HG02885 (cell line): ENCODE measurements around the gene SBNO2.

Source experiments
- ATAC-seq: cut with Tn5 transposase; IDR thresholded peaks from one replicate; pipeline ENCODE4 v1.9.1; 2021; ENCODE audit warnings: mild to moderate bottlenecking; ENCODE audit not compliant: unreplicated experiment, poor library complexity

The SBNO2 gene

DNA sequence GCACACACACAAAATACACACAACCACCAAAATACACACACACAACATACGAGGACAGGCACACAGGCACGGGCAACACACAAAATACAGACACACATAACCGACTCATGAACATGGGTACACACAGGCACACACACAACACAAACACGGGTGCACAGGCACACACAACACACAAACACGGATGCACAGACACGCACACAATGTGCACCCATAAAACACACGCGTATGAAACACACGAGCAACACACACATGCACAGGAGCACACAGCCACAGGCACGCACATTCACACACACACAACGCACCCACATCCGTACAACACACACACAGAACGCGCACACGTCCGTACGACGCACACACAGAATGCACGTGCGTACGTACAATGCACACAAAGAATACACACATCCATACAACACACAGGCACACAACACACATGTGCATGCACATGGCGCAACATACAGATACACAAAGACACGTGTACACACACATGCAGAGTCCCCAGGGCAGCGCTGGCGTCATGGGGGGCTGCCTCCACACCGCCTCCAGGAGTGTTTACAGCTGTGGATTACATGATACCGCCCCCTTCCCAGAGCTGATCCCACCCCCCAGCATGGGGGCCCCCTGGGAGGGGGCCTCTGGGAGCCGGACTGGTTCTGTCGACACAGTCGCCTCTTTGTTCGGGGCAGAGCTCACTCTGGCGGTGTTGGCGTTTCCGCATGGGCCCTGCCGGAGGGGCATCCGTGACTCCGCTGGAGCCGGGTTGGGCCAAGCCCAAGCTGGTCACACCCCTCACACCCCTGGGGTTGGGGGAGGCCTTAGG, 2.9 kb downstream of the SBNO2 start:
- ATAC-seq: no peak

- ATAC-seq: no peak
Measured at GRCh38 chr19:1169921-1170885, 3.9 kb downstream of the SBNO2 start.

- ATAC-seq: no peak
Measured at GRCh38 chr19:1169411-1169791, 4.7 kb downstream of the SBNO2 start.

DNA sequence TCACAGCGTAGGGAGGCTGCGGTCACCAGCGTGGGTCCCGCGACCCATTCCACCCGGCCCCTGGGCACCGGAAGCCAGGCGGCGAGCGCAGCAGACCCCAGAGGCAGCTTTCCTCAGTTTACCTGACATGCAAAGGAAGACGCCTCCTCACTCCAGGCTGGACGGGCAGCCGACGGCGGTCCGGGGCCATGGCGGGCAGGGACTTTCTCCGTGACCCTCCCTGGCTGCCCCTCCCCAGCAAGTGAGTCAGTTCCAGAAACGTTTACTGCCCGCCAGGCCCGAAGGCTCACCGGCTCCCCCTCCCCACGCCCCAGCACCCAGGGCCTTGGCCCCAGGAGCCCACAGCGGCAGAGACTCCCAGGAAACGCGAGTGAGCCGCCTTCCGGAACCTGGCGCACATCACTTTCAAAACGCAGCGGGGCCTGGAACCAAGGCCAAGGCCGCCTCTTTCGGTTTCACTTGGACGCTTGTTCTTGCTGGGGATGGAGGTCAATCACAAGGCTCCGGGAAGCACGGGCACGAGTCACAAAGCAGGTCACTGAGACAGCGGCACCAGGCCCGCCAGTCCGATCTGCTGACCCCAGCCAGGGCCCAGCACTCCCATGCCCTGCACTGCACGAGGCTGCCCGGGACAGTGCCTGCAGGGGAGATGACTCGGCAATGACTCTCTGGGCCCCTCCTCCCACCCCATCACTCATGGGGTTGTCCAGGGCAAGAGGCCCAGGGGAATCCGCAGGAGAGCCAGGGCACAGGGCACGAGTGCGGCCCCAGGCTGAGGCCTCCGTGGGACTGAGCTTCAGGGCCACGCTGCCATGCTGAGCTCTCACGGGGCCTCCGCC, 5.3 kb downstream of the SBNO2 start:
- no peak for ATAC-seq

GRCh38 chr19:1167687-1168571, 6.1 kb downstream of the SBNO2 start:
- no peak for ATAC-seq

DNA sequence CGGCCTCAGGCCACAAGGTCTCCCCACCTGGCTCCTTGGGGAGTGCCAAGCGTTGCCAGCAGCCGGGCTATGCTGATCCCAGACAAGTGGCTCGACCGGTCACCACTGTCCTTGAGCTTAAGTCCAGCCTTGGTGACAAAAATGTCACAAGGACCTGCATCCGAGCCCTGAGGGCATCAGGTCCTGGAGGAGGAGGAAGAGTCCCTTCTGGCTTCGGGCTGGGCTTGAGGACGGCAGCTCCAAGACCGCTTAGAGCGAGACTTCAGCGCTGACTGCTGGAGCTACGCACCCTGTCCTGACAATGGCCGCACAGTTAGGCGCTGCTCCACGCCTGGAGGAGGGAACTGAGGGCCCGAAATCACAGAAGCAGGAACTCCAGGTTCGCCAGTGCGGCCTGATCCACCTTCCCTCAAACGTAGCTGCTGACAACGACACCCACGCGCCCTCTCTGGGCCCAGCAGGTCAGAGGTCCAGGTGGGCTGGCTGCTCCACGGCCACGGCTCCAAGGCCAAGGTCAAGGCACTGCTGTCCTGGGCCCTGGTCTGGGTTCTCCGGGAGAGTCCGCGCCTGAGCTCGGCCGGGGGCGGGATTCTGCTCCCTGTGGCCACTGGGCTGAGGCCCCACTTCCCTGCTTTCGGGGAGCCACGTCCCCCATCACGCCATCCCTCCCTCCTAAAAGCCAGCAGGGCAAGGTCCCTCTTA, 7.0 kb downstream of the SBNO2 start:
- ATAC-seq: no peak

DNA sequence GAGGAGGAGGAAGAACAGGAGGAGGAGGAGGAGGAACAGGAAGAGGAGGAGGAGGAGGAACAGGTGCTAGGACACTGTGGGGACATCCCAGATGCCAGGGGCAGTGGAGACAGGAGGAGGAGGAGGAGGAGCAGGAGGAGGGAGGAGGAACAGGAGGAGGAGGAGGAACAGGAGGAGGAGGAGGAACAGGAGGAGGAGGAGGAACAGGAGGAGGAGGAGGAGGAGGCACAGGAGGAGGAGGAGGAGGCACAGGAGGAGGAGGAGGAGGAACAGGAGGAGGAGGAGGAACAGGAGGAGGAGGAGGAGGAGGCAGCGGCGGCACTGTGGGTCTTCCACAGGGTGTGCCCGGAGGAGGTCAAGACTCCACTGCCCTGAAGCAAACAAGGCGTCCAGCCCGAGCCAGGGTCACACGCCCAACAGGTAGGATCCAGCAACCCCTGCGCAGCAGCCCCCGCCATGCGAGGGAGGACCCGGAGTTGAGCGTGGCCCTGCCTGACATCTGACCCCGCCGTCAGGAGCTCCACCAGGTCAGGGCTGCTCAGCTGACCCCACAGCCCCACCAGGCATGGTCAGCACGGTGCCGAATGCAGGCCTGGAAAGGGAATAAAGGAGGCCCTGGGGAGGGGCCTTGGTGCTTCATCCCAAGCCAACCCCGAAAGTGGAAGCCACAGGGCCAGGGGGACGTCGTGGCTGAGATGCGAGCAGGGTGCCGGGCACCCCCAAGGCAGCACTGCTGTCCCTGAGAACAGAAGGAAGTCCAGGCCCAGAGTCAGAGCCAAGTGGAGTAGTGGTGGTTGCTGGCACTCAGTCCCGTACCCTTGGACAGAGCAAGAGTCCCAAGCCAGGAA, 9.2 kb downstream of the SBNO2 start:
- no peak for ATAC-seq

- no peak for ATAC-seq
Measured at GRCh38 chr19:1163934-1164683, 10.0 kb downstream of the SBNO2 start.

DNA sequence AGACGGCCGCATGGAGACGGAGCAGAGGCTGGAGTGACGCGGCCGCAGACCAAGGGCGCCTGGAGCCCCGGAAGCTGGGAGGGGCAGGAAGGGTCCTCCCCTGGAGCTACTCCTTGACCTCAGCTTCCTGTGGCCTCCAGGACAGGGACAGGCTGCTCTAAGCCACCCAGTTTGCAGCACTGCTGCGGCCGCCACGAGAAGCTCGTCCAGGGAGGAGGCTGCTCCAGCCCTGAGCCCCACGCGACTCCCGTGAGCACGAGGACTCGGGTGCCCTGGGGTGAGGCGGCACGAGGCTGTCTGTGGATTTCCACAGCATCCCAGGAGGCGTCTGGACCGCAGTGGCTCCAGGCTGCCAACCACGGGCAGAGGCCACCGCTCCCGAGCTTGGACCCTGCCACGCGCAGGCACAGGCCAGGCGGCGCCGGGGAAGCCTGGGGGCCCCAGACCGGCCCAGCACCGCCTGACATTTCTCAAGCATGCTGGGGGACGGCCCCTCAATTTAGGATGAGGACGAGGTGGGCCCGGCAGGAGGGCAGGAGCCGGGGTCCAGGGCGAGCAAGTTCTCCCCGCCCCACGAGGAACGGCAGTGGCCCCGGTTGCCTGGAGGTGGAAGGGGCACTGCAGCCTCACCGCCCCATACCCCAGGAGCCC, 10.7 kb downstream of the SBNO2 start:
- ATAC-seq: no peak

GRCh38 chr19:1162404-1163282, 11.4 kb downstream of the SBNO2 start:
- no peak for ATAC-seq

GRCh38 chr19:1161716-1162115, 12.4 kb downstream of the SBNO2 start:
- ATAC-seq: no peak

DNA sequence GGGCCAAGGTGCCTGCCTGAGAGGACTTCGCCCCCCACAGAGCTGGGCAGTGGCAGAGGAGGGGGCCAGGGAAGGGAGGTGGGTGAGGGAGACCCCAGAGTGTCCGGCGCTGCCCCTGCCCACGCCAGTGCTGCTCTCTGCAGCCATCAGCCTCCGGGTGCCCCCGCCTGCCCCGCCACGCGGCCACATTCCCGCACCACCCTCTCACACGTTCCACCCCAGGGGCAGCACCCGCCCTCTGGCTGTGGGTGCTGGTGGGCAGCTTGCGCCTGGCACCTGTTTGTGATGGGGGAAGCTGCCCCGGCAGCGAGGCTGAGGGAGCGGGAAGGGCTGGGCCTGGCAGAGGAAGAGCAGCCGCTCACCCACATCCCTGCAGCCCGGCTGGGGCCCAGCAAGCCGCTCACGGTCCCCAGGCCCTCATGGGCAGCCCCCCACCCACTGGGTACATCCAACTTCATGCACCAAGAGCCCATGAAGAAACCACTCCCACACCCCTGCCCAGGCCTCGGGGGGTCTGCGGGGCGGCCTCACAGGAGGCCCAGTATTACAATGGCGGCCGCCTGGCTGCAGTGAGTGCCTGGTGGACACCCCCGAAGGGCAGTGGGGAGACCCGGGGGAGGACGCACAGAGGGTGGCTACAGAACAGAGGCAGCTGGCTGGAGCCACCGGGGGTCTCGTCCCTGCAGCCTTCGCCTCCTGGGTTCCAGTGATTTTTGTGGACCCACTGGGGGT, 14.0 kb downstream of the SBNO2 start:
- ATAC-seq: no peak

- ATAC-seq: no peak
Measured at GRCh38 chr19:1158885-1159448, 15.1 kb downstream of the SBNO2 start.

DNA sequence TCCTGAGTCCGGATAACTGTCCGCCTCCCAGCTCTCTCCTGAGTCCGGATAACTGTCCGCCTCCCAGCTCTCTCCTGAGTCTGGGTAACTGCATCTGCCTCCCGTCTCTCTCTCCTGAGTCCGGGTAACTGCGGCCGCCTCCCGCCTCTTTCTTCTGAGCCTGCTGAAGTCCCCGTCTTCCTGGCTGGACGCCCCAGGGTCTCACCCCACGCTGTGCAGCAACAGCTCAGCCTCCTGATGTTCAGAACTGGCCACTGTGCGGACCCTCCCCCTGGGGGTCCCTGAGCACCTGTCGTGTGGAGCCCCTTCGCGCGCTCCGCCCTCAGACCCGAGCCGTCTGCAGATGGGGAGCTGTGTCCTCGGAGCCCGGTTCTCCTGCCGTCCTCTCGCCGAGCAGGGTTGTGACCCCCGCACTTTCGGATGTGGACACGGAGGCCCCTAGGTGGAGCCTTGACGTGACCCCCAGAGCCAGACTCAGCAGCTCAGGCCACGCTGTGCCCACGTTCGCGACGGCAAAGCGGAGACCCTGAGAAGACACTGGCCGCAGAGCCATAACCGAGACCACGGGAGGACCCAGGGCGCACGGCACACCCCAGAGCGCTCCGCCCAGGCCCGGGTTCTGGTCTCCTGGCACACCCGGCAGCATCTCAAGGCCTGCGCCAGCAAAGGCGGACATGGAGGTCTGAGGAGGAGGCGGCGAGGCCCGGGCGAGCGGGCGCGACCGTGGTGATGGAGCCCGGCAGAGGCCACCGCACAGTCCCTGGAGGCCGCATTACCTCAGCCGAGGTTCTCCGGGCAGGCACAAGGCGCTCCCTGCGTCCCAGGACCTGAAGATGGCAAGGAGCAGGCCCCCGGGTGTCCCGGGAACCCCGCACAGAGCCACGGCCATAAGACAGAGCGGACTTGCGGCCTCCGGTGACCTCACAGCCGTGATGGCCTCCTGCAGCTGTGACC, 15.9 kb downstream of the SBNO2 start:
- no peak for ATAC-seq
